ENCODE measurements around the gene VSNL1. TPM values are rescaled to one million over a fixed set of nuclear protein-coding genes. Genes with fewer than 3 reads are reported as not detected.

The VSNL1 gene
- total and polyA plus RNA-seq, 10 of the 15 experiments (the other 5 are each of a cell fraction or from before 2014, with no cell fraction given): 0.04 to 0.30 (median 0.12) TPM; not detected in 4

DNA sequence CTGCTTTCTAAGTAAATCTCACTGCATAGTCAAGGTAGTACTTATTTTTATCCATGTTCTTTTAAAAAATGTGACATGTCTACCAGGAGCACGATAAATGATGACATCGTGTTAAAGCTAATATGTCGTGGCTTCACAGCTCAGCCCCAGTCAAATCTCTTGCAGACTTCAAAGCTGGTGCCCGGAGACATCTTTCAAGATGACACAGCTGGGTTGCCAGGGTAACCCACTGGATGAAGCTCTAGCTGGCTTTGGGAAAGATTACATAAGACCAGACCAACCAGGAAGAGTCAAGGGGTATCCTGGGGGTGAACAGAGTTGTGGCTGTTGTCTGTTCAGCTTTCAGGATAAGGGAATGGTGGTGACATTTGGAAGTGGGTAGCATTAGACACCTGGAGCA, 67.8 kb downstream of the VSNL1 start (continued):
- TF ChIP-seq, protein P1, sequence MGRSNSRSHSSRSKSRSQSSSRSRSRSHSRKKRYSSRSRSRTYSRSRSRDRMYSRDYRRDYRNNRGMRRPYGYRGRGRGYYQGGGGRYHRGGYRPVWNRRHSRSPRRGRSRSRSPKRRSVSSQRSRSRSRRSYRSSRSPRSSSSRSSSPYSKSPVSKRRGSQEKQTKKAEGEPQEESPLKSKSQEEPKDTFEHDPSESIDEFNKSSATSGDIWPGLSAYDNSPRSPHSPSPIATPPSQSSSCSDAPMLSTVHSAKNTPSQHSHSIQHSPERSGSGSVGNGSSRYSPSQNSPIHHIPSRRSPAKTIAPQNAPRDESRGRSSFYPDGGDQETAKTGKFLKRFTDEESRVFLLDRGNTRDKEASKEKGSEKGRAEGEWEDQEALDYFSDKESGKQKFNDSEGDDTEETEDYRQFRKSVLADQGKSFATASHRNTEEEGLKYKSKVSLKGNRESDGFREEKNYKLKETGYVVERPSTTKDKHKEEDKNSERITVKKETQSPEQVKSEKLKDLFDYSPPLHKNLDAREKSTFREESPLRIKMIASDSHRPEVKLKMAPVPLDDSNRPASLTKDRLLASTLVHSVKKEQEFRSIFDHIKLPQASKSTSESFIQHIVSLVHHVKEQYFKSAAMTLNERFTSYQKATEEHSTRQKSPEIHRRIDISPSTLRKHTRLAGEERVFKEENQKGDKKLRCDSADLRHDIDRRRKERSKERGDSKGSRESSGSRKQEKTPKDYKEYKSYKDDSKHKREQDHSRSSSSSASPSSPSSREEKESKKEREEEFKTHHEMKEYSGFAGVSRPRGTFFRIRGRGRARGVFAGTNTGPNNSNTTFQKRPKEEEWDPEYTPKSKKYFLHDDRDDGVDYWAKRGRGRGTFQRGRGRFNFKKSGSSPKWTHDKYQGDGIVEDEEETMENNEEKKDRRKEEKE (IDR thresholded peaks at IDR 0.05): no peak
- TF ChIP-seq PAX8 (IDR thresholded peaks at IDR 0.05): no peak
- no peak for TF ChIP-seq SUZ12 (IDR thresholded peaks at IDR 0.05; ENCODE audit: unreplicated experiment)
- TF ChIP-seq STAT1 (conservative IDR thresholded peaks at IDR 0.05): no peak
- TF ChIP-seq, protein P2, sequence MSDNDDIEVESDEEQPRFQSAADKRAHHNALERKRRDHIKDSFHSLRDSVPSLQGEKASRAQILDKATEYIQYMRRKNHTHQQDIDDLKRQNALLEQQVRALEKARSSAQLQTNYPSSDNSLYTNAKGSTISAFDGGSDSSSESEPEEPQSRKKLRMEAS (IDR thresholded peaks at IDR 0.05; ENCODE audit: low read depth, low read length): no peak
- TF ChIP-seq TBL1XR1 (IDR thresholded peaks at IDR 0.05; ENCODE audit: low read depth, low read length): no peak
- no peak for TF ChIP-seq RB1 (IDR thresholded peaks at IDR 0.05; ENCODE audit: borderline replicate concordance)

DNA sequence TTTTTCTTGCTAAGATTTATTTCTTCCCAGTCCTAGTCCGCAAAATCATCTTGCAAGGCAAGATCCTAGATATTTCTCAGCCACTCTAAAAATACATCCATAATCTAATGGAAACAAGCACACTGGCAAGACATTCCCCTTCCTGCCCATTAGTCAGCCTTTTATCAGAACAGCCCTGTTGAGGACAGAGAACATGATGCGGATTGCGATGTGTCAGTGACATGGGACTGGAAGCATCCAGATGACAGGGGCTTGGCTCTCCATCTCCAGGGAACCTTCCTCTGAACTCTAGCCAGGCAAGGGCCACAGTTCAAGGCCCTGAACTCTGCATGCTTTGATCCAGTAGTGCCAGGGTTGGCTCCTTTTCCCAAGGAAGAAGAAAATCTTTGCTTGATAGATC, 70.0 kb downstream of the VSNL1 start:
- Histone ChIP-seq H3K4me3 (no peak overlapping the region), H3K9ac (ENCODE audit: control insufficient read depth, insufficient read depth, low read length) (no peak overlapping the region), H3K27me3 (replicated peaks in 1 of 2; ENCODE audit: control insufficient read depth in 2 of 2, insufficient read depth in 2 of 2, low read length in 1 of 2) (no peaks in the 10 kb centered on the region), H3K4me1 (ENCODE audit: control insufficient read depth, insufficient read depth, low read length) (no peaks in the 10 kb centered on the region), H3K79me2 (ENCODE audit: control insufficient read depth, insufficient read depth, low read length) (no peaks in the 10 kb centered on the region), H3K36me3 (ENCODE audit: control insufficient read depth in 2 of 2, insufficient read depth in 2 of 2, low read length in 1 of 2) (no peaks in the 10 kb centered on the region), H3K9me3 (replicated peaks; ENCODE audit: control insufficient read depth, insufficient read depth, low read length) (no peaks in the 10 kb centered on the region), H3K4me2 (ENCODE audit: control insufficient read depth, insufficient read depth) (no peak overlapping the region), H3K27ac (ENCODE audit: control insufficient read depth, insufficient read depth) (no peak overlapping the region), H4K20me1 (ENCODE audit: control insufficient read depth, insufficient read depth) (no peaks in the 10 kb centered on the region), H2AFZ (ENCODE audit: control insufficient read depth, low read depth, low read length) (no peak overlapping the region)
- CTCF ChIA-PET: interaction anchor here (0.6 kb wide), 1 partner anchor 363 kb away, joined by 3 read pairs; no protein-coding TSS in a partner anchor
- SMC1A ChIA-PET (ENCODE audit: uncharacterized antibody, unreplicated experiment): no interaction called here
- DNase-seq (ENCODE audit: low read depth, low spot score) (no peak), FAIRE-seq (no peak), ATAC-seq (no peak)
- BruUV-seq (replicated peaks): no TSS peak
- intact Hi-C loops (cut with micrococcal nuclease; ENCODE audit: unreplicated experiment) (no loop called here), in situ Hi-C loops (cut with MboI) (no loop called here)
- POLR2A ChIA-PET: no interaction called here
- RAD21 ChIA-PET (ENCODE audit: unreplicated experiment): no interaction called here
- 23% methylated on average over 3 of the region's 3 CpGs for WGBS (ENCODE audit: insufficient coverage, insufficient replicate concordance, low lambda C conversion rate, missing lambda C conversion rate)
- TF ChIP-seq, protein P3, sequence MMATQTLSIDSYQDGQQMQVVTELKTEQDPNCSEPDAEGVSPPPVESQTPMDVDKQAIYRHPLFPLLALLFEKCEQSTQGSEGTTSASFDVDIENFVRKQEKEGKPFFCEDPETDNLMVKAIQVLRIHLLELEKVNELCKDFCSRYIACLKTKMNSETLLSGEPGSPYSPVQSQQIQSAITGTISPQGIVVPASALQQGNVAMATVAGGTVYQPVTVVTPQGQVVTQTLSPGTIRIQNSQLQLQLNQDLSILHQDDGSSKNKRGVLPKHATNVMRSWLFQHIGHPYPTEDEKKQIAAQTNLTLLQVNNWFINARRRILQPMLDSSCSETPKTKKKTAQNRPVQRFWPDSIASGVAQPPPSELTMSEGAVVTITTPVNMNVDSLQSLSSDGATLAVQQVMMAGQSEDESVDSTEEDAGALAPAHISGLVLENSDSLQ (IDR thresholded peaks at IDR 0.05): no peak
- TF ChIP-seq CBFB (IDR thresholded peaks at IDR 0.05; ENCODE audit: low read depth): no peak
- TF ChIP-seq, protein P4, sequence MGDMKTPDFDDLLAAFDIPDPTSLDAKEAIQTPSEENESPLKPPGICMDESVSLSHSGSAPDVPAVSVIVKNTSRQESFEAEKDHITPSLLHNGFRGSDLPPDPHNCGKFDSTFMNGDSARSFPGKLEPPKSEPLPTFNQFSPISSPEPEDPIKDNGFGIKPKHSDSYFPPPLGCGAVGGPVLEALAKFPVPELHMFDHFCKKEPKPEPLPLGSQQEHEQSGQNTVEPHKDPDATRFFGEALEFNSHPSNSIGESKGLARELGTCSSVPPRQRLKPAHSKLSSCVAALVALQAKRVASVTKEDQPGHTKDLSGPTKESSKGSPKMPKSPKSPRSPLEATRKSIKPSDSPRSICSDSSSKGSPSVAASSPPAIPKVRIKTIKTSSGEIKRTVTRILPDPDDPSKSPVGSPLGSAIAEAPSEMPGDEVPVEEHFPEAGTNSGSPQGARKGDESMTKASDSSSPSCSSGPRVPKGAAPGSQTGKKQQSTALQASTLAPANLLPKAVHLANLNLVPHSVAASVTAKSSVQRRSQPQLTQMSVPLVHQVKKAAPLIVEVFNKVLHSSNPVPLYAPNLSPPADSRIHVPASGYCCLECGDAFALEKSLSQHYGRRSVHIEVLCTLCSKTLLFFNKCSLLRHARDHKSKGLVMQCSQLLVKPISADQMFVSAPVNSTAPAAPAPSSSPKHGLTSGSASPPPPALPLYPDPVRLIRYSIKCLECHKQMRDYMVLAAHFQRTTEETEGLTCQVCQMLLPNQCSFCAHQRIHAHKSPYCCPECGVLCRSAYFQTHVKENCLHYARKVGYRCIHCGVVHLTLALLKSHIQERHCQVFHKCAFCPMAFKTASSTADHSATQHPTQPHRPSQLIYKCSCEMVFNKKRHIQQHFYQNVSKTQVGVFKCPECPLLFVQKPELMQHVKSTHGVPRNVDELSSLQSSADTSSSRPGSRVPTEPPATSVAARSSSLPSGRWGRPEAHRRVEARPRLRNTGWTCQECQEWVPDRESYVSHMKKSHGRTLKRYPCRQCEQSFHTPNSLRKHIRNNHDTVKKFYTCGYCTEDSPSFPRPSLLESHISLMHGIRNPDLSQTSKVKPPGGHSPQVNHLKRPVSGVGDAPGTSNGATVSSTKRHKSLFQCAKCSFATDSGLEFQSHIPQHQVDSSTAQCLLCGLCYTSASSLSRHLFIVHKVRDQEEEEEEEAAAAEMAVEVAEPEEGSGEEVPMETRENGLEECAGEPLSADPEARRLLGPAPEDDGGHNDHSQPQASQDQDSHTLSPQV (IDR thresholded peaks at IDR 0.05): no peak
- TF ChIP-seq, protein P5, sequence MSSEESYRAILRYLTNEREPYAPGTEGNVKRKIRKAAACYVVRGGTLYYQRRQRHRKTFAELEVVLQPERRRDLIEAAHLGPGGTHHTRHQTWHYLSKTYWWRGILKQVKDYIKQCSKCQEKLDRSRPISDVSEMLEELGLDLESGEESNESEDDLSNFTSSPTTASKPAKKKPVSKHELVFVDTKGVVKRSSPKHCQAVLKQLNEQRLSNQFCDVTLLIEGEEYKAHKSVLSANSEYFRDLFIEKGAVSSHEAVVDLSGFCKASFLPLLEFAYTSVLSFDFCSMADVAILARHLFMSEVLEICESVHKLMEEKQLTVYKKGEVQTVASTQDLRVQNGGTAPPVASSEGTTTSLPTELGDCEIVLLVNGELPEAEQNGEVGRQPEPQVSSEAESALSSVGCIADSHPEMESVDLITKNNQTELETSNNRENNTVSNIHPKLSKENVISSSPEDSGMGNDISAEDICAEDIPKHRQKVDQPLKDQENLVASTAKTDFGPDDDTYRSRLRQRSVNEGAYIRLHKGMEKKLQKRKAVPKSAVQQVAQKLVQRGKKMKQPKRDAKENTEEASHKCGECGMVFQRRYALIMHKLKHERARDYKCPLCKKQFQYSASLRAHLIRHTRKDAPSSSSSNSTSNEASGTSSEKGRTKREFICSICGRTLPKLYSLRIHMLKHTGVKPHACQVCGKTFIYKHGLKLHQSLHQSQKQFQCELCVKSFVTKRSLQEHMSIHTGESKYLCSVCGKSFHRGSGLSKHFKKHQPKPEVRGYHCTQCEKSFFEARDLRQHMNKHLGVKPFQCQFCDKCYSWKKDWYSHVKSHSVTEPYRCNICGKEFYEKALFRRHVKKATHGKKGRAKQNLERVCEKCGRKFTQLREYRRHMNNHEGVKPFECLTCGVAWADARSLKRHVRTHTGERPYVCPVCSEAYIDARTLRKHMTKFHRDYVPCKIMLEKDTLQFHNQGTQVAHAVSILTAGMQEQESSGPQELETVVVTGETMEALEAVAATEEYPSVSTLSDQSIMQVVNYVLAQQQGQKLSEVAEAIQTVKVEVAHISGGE (CRISPR knock-in tag; IDR thresholded peaks at IDR 0.05): no peak
- TF ChIP-seq ZBED1 (IDR thresholded peaks at IDR 0.05; ENCODE audit: borderline replicate concordance): no peak

Measured in GM12878 (cell line).